B cell (primary cell): ENCODE data around the gene MTX1.
A peak's percentile ranks its signal among the peaks of the same experiment; 100 is the strongest.

Experiments used
- CTCF ChIP-seq: fragments of 200-600 bp; IDR thresholded peaks from one replicate; pipeline ENCODE4 v1.8.0; 2022; ENCODE audit warnings: antibody characterized with exemption, mild to moderate bottlenecking
- EZH2 ChIP-seq: IDR thresholded peaks from 2 replicates; pipeline ENCODE4 v1.6.1; 2012; ENCODE audit warnings: borderline replicate concordance, low read depth, mild to moderate bottlenecking, moderate library complexity, low read length; ENCODE audit not compliant: insufficient read depth, poor library complexity, severe bottlenecking

GRCh38 chr1:155185783-155186066, 22.8 kb upstream of the MTX1 start:
- peak; percentile 24 for TF ChIP-seq CTCF
- TF ChIP-seq EZH2: no peak
